WTC11 (cell line): ENCODE results near the gene TCP11L2.

Source experiments
- ATF2 ChIP-seq: sonication (generic); formaldehyde crosslinking; IDR thresholded peaks from 2 replicates; pipeline ENCODE4 v1.8.1; 2022; ENCODE audit warnings: low read depth, missing genetic modification reagents, borderline replicate concordance
- CBFB ChIP-seq: sonication (generic); formaldehyde crosslinking; IDR thresholded peaks from 2 replicates; pipeline ENCODE4 v1.8.1; 2022; ENCODE audit warnings: mild to moderate bottlenecking, low read depth, missing genetic modification reagents
- CTCF ChIP-seq: fragments of 200-600 bp; IDR thresholded peaks from 2 replicates; pipeline ENCODE4 v1.8.0; 2022; ENCODE audit warnings: antibody characterized with exemption
- E2F1 ChIP-seq: sonication (generic); formaldehyde crosslinking; IDR thresholded peaks from 2 replicates; pipeline ENCODE4 v1.8.0; 2022; ENCODE audit warnings: mild to moderate bottlenecking, missing genetic modification reagents
- MAX ChIP-seq: sonication (generic); formaldehyde crosslinking; IDR thresholded peaks from 2 replicates; pipeline ENCODE4 v1.8.0; 2022; ENCODE audit warnings: mild to moderate bottlenecking, missing genetic modification reagents
- NFYB ChIP-seq: sonication (generic); formaldehyde crosslinking; conservative IDR thresholded peaks from 2 replicates; pipeline ENCODE4 v1.8.0; 2022; ENCODE audit warnings: low read depth, missing genetic modification reagents
- NR2C2 ChIP-seq: sonication (generic); formaldehyde crosslinking; IDR thresholded peaks from 2 replicates; pipeline ENCODE4 v1.8.0; 2022; ENCODE audit warnings: mild to moderate bottlenecking, missing genetic modification reagents
- ZNF138 ChIP-seq: sonication (generic); formaldehyde crosslinking; conservative IDR thresholded peaks from 2 replicates; pipeline ENCODE4 v1.8.1; 2022; ENCODE audit warnings: mild to moderate bottlenecking, moderate library complexity, missing genetic modification reagents
- ZNF263 ChIP-seq: sonication (generic); formaldehyde crosslinking; IDR thresholded peaks from 2 replicates; pipeline ENCODE4 v1.8.1; 2022; ENCODE audit warnings: low read depth, mild to moderate bottlenecking, moderate library complexity, missing genetic modification reagents
- TF ChIP-seq, protein P1 (sequence below): sonication (generic); formaldehyde crosslinking; IDR thresholded peaks from 2 replicates; pipeline ENCODE4 v1.8.1; 2023; ENCODE audit warnings: mild to moderate bottlenecking, missing genetic modification reagents
- TF ChIP-seq, protein P2 (sequence below): sonication (generic); formaldehyde crosslinking; IDR thresholded peaks from 2 replicates; pipeline ENCODE4 v1.8.1; 2022; ENCODE audit warnings: mild to moderate bottlenecking, moderate library complexity, missing genetic modification reagents
- TF ChIP-seq, protein P3 (sequence below): sonication (generic); formaldehyde crosslinking; IDR thresholded peaks from 2 replicates; pipeline ENCODE4 v1.8.1; 2022; ENCODE audit warnings: low read depth, mild to moderate bottlenecking, moderate library complexity, missing genetic modification reagents, borderline replicate concordance

GRCh38 chr12:106387848-106388377 is 85.4 kb downstream of the TCP11L2 start:
- TF ChIP-seq, protein P1, sequence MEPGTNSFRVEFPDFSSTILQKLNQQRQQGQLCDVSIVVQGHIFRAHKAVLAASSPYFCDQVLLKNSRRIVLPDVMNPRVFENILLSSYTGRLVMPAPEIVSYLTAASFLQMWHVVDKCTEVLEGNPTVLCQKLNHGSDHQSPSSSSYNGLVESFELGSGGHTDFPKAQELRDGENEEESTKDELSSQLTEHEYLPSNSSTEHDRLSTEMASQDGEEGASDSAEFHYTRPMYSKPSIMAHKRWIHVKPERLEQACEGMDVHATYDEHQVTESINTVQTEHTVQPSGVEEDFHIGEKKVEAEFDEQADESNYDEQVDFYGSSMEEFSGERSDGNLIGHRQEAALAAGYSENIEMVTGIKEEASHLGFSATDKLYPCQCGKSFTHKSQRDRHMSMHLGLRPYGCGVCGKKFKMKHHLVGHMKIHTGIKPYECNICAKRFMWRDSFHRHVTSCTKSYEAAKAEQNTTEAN, result no peak
- no peak for TF ChIP-seq CTCF
- no peak for TF ChIP-seq NFYB (CRISPR knock-in tag)
- TF ChIP-seq, protein P2, sequence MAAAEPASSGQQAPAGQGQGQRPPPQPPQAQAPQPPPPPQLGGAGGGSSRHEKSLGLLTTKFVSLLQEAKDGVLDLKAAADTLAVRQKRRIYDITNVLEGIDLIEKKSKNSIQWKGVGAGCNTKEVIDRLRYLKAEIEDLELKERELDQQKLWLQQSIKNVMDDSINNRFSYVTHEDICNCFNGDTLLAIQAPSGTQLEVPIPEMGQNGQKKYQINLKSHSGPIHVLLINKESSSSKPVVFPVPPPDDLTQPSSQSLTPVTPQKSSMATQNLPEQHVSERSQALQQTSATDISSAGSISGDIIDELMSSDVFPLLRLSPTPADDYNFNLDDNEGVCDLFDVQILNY, result no peak
- TF ChIP-seq, protein P3, sequence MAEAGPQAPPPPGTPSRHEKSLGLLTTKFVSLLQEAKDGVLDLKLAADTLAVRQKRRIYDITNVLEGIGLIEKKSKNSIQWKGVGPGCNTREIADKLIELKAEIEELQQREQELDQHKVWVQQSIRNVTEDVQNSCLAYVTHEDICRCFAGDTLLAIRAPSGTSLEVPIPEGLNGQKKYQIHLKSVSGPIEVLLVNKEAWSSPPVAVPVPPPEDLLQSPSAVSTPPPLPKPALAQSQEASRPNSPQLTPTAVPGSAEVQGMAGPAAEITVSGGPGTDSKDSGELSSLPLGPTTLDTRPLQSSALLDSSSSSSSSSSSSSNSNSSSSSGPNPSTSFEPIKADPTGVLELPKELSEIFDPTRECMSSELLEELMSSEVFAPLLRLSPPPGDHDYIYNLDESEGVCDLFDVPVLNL (CRISPR knock-in tag), result no peak
- no peak for TF ChIP-seq ATF2 (CRISPR knock-in tag)
- TF ChIP-seq ZNF138 (CRISPR knock-in tag), result no peak
- no peak for TF ChIP-seq MAX (CRISPR knock-in tag)
- no peak for TF ChIP-seq NR2C2 (CRISPR knock-in tag)
- TF ChIP-seq ZNF263 (CRISPR knock-in tag), result no peak
- TF ChIP-seq E2F1, result no peak
- no peak for TF ChIP-seq CBFB (CRISPR knock-in tag)
